OCI-LY1 (cell line): ENCODE results near the gene ELFN1.

ENCODE experiments used
- EZH2 ChIP-seq: fragments of 200-600 bp; sonication (generic), shearing (Covaris generic); IDR thresholded peaks from 2 replicates; pipeline ENCODE4 v1.8.0; 2017; ENCODE audit warnings: borderline replicate concordance, mixed run types, mild to moderate bottlenecking, antibody characterized with exemption, low read length, moderate library complexity, mixed read lengths
- TF ChIP-seq, protein P1 (sequence below): fragments of 200-600 bp; sonication (generic), shearing (Covaris generic); IDR thresholded peaks from 2 replicates; pipeline ENCODE4 v1.5.1; 2017; ENCODE audit warnings: mild to moderate bottlenecking, antibody characterized with exemption, low read length, moderate library complexity, mixed read lengths

DNA sequence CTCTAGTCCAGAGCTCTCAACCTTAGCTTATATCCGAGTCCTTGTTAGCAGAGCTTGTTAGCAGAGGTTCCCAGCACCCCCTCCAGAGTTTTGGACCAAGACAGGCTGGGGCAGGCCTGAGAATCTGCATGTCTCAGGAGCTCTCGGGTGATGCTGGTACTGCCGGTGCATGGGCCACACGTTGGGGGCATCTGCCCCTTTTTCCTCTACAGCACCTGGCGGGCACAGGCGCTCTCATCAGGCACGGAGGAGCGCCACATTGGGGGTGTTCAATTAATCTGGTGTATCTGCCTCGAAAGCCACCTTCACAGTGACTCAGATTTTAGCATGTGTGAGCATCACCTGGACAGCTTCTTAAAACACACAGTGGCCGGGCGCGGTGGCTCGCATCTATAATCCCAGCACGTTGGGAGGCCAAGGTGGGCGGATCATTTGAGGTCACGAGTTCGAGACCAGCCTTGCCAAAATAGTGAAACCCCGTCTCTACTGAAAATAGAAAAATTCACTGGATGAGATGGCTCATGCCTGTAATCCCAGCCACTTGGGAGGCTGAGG, 117.7 kb downstream of the ELFN1 start:
- TF ChIP-seq, protein P1, sequence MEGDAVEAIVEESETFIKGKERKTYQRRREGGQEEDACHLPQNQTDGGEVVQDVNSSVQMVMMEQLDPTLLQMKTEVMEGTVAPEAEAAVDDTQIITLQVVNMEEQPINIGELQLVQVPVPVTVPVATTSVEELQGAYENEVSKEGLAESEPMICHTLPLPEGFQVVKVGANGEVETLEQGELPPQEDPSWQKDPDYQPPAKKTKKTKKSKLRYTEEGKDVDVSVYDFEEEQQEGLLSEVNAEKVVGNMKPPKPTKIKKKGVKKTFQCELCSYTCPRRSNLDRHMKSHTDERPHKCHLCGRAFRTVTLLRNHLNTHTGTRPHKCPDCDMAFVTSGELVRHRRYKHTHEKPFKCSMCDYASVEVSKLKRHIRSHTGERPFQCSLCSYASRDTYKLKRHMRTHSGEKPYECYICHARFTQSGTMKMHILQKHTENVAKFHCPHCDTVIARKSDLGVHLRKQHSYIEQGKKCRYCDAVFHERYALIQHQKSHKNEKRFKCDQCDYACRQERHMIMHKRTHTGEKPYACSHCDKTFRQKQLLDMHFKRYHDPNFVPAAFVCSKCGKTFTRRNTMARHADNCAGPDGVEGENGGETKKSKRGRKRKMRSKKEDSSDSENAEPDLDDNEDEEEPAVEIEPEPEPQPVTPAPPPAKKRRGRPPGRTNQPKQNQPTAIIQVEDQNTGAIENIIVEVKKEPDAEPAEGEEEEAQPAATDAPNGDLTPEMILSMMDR, result no peak
- no peak for TF ChIP-seq EZH2
